ENCODE results near the gene TRPM1.

The TRPM1 gene

DNA sequence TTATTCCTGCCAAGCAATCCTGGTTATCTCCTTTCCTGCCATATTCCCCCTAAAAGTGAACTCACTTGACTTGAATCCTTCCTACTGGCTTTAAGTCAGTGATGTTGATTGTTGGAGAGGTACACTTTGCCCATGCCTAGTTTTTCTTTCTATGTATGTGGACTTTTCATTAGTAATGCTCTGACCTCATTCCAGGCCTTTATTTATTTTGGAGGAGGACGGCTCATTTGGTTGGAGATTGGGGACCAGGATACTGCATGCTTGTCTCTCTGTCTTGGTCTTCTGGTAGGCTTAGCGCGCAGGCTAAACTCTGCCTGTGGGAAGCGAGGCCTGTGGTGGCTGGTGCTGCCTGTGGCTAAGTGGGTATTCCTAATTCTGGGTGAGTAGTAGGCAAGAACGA is 81.0 kb downstream of the TRPM1 start:
- no peak for DNase-seq (ENCODE audit: low read depth in 3 of 3)

DNA sequence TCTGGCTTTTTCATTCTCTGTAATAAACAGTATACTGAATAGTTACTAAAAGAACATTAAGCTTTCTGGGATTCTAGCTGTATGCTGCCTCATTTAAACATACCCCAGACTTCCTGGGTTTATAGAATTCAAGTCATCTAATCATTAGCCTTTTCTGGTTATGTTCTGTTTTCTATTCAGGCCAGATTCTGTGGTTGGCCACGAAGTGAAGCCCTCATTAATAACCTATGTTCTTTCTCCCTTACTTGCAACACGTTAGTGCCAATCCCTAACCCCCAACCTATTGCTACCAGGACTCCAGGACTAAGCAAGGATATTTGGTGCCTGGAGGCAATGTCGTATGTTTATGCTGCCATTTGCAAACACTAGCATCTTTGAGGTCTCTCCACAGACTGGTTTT is 81.5 kb downstream of the TRPM1 start:
- DNase-seq (ENCODE audit: low read depth in 3 of 3): no peak

DNA sequence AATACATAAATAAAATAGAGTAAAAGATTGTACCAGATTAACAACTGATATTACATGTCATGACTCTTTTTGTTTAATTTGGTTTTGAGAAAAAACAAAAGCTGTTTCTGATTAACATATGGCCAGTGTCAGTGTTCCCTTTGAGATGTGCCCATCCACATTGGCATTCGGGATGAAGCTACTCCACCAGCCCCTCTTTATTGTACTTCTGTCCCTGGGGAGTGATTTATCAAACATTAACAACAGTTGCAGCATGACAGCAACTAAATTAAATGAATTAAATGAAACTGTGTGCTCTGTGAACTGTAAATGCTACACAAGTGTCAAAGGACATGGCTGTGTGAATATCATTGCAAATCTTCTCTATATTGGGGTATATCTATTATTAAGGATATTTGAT is 84.2 kb downstream of the TRPM1 start:
- DNase-seq (ENCODE audit: low read depth in 3 of 3): no peak

DNA sequence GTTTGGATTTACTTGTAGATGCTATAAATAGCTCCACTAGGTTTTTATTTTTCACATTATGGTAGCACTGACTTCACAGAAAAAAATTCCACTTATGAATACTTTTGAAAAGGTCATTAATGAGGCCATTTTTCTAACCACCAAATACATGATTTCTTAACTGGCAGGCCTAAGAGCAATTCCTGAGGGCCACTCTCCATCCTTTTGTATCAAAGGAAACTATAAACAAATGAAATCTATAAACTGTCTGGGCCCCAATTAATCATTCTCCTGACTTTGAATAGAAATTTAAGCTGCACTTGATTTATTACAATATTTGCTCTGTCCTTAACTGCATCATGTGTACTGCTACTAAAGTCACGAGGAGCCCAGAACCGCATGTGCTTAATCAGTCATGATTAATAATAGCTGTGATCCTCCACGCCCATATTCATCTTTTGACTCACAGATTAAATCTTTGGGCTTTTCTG is 85.0 kb downstream of the TRPM1 start:
- no peak for DNase-seq (ENCODE audit: low read depth in 3 of 3)

DNA sequence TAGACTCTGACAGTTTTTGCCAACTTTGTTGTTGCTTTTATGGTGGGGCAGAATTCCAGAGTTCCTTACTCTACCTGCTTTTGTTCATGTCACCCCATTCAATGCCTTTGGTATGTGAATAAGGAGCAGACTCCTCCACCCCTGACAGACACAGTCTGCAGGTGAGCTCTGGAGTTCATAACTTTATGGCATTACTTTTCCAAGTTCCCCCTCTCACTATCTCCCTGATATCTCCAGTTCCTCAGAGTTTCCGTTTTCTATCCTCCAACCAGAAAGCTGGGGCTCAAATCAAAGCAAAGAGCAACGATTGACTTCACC is 87.0 kb downstream of the TRPM1 start:
- no peak for DNase-seq (ENCODE audit: low read depth in 3 of 3)

DNA sequence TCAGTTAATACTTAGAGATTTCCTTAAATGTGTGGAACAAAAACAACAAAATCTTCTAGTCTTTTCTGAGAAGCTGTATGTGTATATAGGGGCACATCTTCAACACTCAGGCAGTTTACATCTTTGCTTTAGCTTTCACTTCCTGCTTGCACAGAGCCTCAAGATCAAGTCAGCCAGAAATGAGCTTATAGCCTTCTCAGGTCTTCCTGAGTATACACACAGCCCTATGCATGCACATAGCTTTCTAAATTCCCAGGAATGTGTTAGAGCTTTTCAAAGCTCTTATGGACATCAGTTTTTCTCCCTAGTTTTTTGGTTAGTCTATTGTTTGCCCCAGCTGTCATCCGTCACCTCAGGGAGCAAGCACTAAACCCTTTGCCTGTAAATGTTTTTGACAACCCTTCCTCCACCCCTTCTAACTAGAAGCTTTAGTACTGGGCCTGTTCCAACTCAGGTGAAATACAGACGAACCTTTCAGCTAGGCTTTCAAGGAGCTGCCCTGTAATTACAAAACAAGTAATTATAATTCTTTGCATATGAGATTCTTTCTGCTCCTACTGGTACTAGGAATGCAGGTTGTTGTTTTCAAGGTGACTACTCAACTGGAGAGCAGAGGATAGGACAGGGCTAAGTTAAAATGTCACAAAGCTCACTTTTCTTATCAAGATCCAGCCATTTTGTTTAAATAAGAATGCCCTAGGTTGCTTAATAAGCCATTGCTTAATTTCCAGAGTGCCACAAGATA is 87.5 kb downstream of the TRPM1 start:
- DNase-seq (ENCODE audit: low read depth in 3 of 3): no peak

DNA sequence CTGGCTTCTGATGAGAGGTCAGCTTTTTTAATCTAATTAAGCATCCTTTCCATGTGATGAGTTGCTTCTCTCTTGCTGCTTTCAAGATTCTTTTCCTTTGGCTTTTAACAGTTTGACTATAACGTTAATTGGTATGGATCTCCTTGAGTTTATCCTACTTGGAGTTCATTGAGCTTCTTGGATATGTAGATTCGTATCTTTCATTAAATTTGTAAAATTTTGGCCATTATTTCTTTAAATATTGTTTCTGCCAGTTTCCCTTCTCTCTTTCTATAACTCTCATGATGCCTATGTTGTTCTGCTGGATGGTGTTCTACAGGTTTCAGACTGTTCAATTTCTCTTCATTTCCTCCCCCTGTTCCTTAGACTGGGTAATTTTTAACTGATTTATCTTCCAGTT is 89.1 kb downstream of the TRPM1 start:
- no peak for DNase-seq (ENCODE audit: low read depth in 3 of 3)

DNA sequence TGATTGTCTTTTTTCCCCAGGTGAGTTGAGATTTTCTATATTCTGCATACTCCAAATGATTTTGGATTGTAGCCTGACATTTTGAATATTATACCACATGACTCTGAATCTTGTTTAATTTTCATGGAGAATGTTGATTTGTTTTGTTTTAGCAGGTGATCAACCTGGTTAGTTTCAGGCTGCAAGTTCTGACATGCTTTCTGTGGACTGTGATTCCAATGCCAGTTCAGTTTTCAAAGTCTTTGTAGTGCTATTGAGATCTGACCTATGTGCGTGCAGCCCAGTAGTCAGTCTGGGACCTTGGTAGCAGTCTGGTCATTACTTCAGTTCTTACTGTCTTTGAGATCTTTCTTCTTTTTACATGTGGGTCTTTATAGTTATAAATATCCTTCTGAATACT is 91.5 kb downstream of the TRPM1 start:
- no peak for DNase-seq (ENCODE audit: low read depth in 3 of 3)

DNA sequence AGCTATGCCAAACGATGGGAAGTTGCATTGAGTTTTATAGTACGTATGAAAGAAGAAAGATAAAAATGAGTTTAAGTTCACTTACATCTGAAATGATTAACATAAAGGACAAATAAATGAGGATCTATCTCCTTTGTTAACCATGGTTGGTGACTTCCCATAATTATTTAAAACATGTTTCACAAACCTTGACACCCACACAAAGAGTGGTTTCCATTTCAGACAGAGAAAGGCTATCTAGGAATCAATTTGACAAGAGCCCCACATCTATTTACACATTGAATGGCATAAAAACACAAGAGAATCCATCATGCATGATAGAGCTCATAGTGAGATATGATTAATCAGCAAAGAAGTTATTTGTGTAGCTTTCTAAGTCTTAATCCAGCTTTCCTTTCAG is 95.9 kb downstream of the TRPM1 start:
- DNase-seq (ENCODE audit: low read depth in 3 of 3): no peak

DNA sequence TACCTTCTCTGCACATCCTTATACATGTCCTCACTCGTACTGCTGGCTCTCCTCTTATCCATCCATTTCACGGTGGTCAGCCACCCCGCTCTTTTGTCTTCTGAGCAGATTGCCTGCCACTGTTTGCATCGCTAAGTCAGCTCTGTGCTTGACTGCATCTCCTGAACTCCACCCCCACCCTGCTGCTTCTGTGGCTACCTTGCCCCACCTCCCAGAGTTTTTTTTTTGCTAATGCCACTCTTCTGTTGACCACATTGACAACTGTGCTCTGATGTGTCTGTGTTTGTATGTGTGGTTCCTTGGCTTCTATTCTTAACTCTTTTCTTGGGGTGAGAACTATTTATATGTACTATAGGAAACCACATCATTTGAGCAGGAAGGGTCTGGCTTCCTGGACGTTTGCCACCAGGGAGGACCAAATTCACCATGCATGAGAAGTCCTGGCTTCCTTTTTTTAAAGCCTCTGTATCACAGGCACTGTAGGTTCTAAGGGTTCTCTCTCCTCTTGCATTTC is 97.2 kb downstream of the TRPM1 start:
- DNase-seq (ENCODE audit: low read depth in 3 of 3): no peak

DNA sequence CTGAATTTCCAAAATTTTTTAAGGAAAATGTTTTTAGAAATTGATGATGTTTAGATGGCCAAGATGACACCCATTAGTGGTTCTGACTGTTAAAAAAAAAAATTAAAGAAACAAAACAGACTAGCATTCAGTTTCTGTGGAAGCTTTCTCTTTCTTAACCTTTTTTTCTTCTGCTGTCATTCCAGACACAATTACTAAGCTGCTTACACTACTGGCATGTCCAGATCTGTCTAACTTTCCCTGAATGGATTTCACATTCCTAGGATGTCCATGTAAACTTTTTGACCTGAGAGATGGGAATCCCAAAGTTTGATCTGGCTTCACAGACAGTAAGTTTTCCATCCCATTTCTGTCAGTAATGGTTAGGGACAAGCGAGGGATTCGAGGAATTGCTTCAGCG is 99.8 kb downstream of the TRPM1 start:
- DNase-seq (ENCODE audit: low read depth in 3 of 3): no peak

DNA sequence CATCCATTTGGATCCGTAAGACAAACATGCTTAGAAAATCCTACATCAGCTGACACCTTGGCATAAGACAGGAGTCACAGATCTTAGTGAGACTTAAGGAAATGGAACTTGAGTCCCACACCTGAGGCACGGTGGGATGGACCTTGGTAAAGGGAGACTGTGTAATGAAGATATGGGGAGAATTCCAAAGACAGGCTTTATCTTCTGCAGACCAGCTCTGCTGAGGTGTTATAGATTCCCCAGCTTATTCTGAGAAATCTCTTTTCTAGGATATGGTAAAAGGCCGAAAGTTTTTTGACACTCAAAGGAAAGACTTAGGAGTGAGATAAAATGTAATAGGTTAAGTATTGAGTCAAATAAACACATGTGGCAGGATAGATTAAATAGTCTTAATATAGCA is 101.8 kb downstream of the TRPM1 start:
- DNase-seq (ENCODE audit: low read depth in 3 of 3): no peak

DNA sequence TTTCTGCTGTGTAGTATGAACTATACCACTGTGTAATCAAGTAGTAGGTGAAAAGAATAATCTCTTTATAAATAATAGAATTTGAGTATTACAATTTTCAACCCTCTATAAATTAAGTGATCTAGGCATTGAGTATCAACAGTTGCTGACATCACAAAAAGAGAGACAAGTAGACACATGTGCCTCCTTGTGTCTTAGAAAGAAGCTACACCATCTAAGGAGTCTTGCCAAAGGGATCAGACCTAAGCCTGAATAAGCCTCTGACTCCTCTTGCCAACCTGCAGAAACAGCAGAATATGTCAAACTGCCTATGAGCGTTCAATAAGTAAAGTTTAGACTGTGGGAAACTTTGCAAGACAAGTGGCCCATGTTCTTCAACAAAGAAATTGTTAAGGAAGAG is 104.3 kb downstream of the TRPM1 start:
- DNase-seq (ENCODE audit: low read depth in 3 of 3): no peak

DNA sequence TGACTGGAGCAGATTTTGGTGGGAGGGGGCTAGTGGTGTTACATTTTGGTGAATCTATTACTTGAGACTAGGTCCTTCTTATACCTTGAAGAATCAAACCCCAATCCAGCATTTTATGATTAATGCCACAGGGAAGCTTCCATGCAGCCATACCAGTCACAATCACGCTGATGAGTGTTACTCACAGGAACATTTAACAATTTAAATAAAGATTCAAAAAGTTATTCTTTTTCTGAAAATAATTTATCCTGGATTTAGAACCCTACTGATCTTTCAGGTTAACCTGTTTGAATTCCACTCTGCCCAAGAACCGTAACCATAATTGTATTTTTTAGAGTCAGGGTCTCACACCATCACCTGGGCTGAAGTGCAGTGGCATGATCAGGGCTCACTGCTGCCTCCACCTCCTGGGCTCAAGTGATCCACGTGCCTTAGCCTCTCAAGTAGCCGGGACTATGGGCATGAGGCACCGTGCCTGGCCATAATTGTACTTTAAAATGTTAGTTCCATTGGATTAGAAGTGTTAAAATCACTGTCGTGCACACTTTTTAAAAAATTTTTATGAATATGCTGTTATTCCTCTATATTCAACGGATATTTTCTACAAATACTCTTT is 109.2 kb downstream of the TRPM1 start:
- no peak for DNase-seq (ENCODE audit: low read depth in 3 of 3)

DNA sequence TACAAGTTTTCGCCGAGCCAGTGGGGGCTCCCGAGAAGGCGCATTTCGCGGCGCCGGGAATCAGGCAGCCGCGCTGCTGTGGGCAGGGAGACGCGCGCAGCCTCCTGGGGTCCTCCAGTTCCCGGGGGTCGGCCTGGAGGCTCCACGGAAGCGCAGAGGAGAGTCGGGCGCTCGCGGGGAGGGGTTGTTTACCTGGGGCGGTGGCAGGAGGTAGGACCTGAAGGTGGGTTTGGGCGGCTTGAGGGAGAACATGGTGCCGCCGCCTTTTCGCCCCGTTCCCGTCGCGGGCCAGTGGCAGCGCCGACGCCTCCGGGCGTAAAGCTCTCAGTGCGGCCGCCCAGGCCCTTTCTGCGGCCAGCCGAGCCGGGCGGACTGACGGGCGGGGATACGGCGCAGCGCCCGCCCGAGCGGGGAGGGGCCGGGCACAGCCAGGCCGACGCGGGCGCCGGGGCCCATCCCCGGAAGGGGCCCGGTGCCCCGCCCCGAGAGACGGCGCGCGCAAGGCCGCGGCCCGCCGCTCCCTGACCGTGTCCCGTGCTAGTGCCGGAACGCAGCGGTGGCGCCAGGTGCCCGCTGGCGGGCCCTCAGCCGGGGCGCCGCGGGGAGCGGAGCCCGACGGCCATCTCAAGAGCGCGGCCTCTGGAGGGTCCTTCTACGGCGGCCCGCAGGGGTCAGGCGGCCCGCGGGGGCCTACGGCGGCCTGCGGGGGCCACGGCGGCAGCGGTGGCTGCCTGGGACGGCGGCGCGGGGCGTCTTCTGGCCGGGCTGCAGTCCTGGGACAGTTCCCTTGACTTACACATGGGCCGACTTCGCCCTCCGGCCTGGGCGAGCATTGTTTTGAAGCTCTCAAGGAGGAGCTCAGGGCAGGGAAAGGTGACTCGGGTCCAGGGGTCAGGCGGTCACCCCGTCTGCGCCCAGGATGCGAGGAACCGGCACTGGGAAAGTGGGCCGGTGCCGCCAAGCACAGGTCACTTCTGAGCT is 110.0 kb downstream of the TRPM1 start, which contains the start of gene MTMR10:
Gene MTMR10, minus strand, starts transcription at position 374 of the 981 bp plus-strand sequence. Its CDS starts 122 bp downstream, at position 252.
- peak; percentile 35 to 67 (median 48) for DNase-seq (ENCODE audit: low read depth in 3 of 3)

DNA sequence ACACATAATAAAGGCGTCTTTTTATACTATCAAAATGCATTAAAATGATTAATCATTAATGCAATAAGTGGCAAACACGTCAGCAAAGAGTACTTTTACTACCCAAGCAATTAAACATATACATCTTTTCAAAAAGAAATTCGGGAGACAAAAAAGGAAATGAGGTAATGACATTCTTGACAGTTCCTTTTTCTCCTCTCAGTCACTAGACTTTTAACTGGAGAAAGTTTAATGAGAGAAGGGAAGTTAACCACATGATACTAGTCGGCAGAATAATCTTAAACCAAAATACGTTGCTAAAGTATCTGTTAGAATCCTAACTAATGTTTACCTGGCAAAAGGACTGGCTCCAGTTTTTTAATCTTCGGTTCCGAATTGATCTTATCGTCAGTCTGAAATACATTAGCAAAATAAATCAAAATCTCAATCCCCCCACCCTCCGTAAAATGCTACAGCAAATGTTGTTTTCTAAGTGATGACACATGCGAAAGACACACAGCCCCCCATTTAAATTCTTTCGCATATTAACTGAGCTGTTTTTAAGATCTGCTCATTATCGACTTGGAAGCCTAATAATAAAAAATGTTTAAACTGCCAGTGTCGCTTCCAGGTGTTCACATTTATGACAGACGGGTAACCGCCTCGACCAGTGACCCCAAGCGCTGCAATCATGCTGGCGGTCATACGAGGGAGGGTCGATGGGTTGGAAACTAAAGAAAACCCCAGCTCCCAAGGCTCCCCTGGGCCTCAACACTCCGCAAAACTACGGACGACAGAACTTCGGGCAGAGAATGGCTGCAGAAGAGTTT is 110.9 kb downstream of the TRPM1 start:
- no peak for DNase-seq (ENCODE audit: low read depth in 3 of 3)

DNA sequence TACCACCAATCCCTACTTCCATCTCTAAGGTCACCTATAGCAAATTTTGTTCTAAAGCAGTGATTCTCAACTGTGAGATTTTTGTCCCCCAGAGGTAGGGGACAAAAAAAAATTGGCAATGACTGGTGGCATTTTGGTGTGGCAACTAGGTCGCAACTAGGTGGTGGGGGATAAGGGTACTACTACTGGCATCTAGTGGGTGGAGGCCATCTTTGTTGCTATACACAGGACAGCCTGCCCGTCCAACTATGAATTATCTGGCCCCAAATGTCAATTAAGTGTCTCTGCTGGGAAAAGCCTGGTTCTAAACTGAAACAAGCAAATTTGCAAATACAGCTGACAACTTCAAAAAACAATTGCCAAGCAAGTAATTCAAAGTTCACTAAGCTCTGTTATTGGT is 111.5 kb downstream of the TRPM1 start:
- DNase-seq (ENCODE audit: low read depth in 3 of 3): no peak

DNA sequence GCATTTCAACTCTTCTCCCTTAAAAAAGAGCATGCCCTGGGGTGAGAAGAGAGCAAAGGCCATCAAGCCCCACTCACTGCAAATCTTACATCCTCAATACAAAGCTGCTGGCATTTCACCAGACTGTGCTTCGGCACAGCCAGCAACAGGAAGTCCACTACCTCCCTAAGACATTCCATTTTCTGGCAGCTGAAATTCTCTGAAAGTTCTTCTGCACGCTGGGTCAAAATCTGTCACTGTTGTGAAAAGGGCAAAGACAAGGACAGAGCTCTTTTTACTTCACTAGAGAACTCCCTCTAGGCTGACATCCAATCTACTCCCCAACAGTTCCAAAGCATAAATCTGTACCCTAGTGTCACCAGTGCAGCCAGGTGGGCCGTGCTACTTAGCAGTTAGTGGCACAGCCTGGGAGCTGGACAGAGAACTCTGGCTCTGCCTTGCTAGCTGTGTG is 116.4 kb downstream of the TRPM1 start:
- DNase-seq (ENCODE audit: low read depth in 3 of 3): no peak

DNA sequence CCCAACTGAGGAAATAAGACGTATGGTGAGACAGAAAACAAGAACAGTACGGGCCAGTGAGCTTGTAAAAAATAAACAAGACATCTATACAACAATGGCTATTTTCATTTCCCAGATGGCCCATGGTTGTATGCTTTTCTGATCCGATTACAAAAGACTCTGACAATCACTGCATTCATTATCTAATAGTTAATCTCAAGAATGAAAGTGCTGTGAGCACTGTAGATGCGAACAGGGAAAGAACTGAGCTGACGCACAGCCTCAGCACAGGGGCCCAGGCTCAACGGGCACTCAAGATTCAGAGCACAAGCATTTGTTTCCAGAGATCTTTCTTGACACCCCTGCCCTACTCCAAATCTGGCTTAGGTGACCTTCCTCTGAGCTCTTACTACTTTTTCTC is 117.0 kb downstream of the TRPM1 start:
- DNase-seq (ENCODE audit: low read depth in 3 of 3): no peak

DNA sequence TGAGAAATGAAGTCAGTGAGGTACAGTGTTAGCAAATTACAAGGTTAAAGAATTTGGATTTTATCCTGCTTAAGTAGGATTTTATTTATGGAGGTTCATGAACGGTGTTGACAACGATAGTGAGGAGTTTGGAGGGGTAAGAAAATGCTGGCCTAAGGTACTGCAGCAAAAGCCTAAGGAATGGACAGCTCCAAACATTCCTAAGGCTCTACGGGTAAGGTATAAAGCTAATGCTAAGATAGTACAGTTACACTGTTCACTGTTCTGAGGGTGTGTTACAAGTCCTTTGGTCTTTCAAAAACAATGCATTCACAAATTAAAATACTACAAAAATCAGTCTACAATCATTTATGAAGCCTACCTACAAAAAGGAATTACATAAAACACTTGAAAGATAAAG is 117.4 kb downstream of the TRPM1 start:
- no peak for DNase-seq (ENCODE audit: low read depth in 3 of 3)

DNA sequence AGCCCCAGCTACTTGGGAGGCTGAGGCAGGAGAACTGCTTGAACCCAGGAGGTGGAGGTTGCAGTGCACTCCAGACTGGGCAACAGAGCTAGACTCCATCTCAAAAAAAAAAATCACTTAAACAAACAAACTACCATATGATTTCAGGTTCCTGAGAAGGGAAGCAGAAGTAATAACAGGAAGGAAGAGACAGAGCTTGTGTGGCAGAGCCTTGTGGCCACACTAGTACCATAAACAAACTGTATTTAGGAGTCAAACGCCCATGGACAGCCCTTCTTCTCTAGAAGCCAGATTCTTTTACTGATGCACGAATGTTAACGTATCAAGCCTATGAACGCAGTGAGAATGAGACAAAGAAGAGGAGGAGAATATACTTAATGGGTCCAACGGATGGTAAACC is 122.1 kb downstream of the TRPM1 start:
- DNase-seq (ENCODE audit: low read depth in 3 of 3): no peak

Measured in stimulated activated CD4-positive, alpha-beta T cell treated with anti-CD3 and anti-CD28 coated beads, TNF-alpha, amount 100 ng/mL, for 24 hours (primary cell).